ENCODE data around the gene CACNA1G.
A peak's percentile ranks its signal among the peaks of the same experiment; 100 is the strongest.

CACNA1G gene

GRCh38 chr17:50614471-50615051, 54.0 kb downstream of the CACNA1G start:
- no peak overlapping the region for H3K9ac ChIP-seq (ENCODE audit: low read depth, low read length, poor library complexity)
- no peak overlapping the region for H3K23ac ChIP-seq (ENCODE audit: low read depth, low read length, poor library complexity)
- H2BK120ac ChIP-seq (ENCODE audit: low read depth, low read length): no peak overlapping the region
- H3K4me2 ChIP-seq (ENCODE audit: insufficient read depth, low read length, poor library complexity, severe bottlenecking): no peak overlapping the region
- no peak overlapping the region for H3K27ac ChIP-seq (replicated peaks; ENCODE audit: low read length)
- no peak overlapping the region for H3K4me3 ChIP-seq (ENCODE audit: low read length in 2 of 2)
- WGBS, 2 donors (ENCODE audit: extremely low coverage in 2 of 2, insufficient read length in 2 of 2, insufficient replicate concordance in 1 of 2): no CpG with 5 or more reads among the region's 11 CpGs
- H2AFZ ChIP-seq (ENCODE audit: low read length): no peak overlapping the region
- peaks cover 0 to 3% (median 0%) of the 10 kb centered on the region in 3 experiments for H3K27me3 ChIP-seq (ENCODE audit: control insufficient read depth in 3 of 3, insufficient read depth in 3 of 3, low read depth in 1 of 3, low read length in 3 of 3)
- H4K8ac ChIP-seq (ENCODE audit: low read depth, low read length): no peak overlapping the region
- H2BK12ac ChIP-seq (ENCODE audit: low read length): peak overlapping the region; percentile 41
- no peak overlapping the region for H2BK15ac ChIP-seq (ENCODE audit: low read length)
- H2BK5ac ChIP-seq (ENCODE audit: low read length): no peak overlapping the region
- H4K91ac ChIP-seq (ENCODE audit: low read depth, low read length, poor library complexity): no peak overlapping the region
- no peaks in the 10 kb centered on the region for H3K36me3 ChIP-seq (replicated peaks in 1 of 2; ENCODE audit: control insufficient read depth in 2 of 2, insufficient read depth in 2 of 2, low read length in 2 of 2)
- H3K18ac ChIP-seq (ENCODE audit: low read length): peak overlapping the region; percentile 48
- no peaks in the 10 kb centered on the region for H3K79me1 ChIP-seq (ENCODE audit: low read depth, low read length)
- H3K4ac ChIP-seq (ENCODE audit: low read length): no peak overlapping the region
- H2AK5ac ChIP-seq (ENCODE audit: low read depth, low read length): peak overlapping the region; percentile 51
- no peaks in the 10 kb centered on the region for H3K9me3 ChIP-seq (replicated peaks in 1 of 2; ENCODE audit: control insufficient read depth in 2 of 2, insufficient read depth in 1 of 2, low read depth in 1 of 2, low read length in 2 of 2)
- H3K14ac ChIP-seq (ENCODE audit: low read length): no peak overlapping the region
- peaks cover 6 to 10% of the 10 kb centered on the region in 2 donors for H3K4me1 ChIP-seq (ENCODE audit: control insufficient read depth in 2 of 2, insufficient read depth in 1 of 2, low read depth in 1 of 2, low read length in 2 of 2)
- no peak for DNase-seq (ENCODE audit: low spot score)

GRCh38 chr17:50615828-50616227, 55.3 kb downstream of the CACNA1G start:
- H2BK15ac ChIP-seq (ENCODE audit: low read length): no peak overlapping the region
- no CpG with 5 or more reads among the region's 7 CpGs for WGBS, 2 donors (ENCODE audit: extremely low coverage in 2 of 2, insufficient read length in 2 of 2, insufficient replicate concordance in 1 of 2)
- H3K18ac ChIP-seq (ENCODE audit: low read length): no peak overlapping the region
- no peak overlapping the region for H3K4me3 ChIP-seq (ENCODE audit: low read length in 2 of 2)
- H3K23ac ChIP-seq (ENCODE audit: low read depth, low read length, poor library complexity): no peak overlapping the region
- peaks cover 8 to 14% of the 10 kb centered on the region in 2 donors for H3K4me1 ChIP-seq (ENCODE audit: control insufficient read depth in 2 of 2, insufficient read depth in 1 of 2, low read depth in 1 of 2, low read length in 2 of 2)
- H3K36me3 ChIP-seq (replicated peaks in 1 of 2; ENCODE audit: control insufficient read depth in 2 of 2, insufficient read depth in 2 of 2, low read length in 2 of 2): no peaks in the 10 kb centered on the region
- no peak overlapping the region for H3K14ac ChIP-seq (ENCODE audit: low read length)
- DNase-seq (ENCODE audit: low spot score): no peak
- no peak overlapping the region for H3K4me2 ChIP-seq (ENCODE audit: insufficient read depth, low read length, poor library complexity, severe bottlenecking)
- no peak overlapping the region for H2BK120ac ChIP-seq (ENCODE audit: low read depth, low read length)
- H3K79me1 ChIP-seq (ENCODE audit: low read depth, low read length): no peaks in the 10 kb centered on the region
- H2AK5ac ChIP-seq (ENCODE audit: low read depth, low read length): no peak overlapping the region
- no peak overlapping the region for H3K9ac ChIP-seq (ENCODE audit: low read depth, low read length, poor library complexity)
- H4K91ac ChIP-seq (ENCODE audit: low read depth, low read length, poor library complexity): no peak overlapping the region
- H4K8ac ChIP-seq (ENCODE audit: low read depth, low read length): no peak overlapping the region
- no peak overlapping the region for H2BK5ac ChIP-seq (ENCODE audit: low read length)
- no peak overlapping the region for H2AFZ ChIP-seq (ENCODE audit: low read length)
- peaks cover 0 to 6% (median 0%) of the 10 kb centered on the region in 3 experiments for H3K27me3 ChIP-seq (ENCODE audit: control insufficient read depth in 3 of 3, insufficient read depth in 3 of 3, low read depth in 1 of 3, low read length in 3 of 3)
- no peak overlapping the region for H3K4ac ChIP-seq (ENCODE audit: low read length)
- no peak overlapping the region for H3K27ac ChIP-seq (replicated peaks; ENCODE audit: low read length)
- no peaks in the 10 kb centered on the region for H3K9me3 ChIP-seq (replicated peaks in 1 of 2; ENCODE audit: control insufficient read depth in 2 of 2, insufficient read depth in 1 of 2, low read depth in 1 of 2, low read length in 2 of 2)
- no peak overlapping the region for H2BK12ac ChIP-seq (ENCODE audit: low read length)

GRCh38 chr17:50618300-50618699, 57.8 kb downstream of the CACNA1G start:
- WGBS, 2 donors (ENCODE audit: extremely low coverage in 2 of 2, insufficient read length in 2 of 2, insufficient replicate concordance in 1 of 2): no CpG with 5 or more reads among the region's 4 CpGs
- Histone ChIP-seq H2BK12ac (ENCODE audit: low read length) (no peak overlapping the region), H3K79me1 (ENCODE audit: low read depth, low read length) (no peaks in the 10 kb centered on the region), H4K8ac (ENCODE audit: low read depth, low read length) (no peak overlapping the region), H3K14ac (ENCODE audit: low read length) (no peak overlapping the region), H2AK5ac (ENCODE audit: low read depth, low read length) (no peak overlapping the region), H2AFZ (ENCODE audit: low read length) (no peak overlapping the region), H3K18ac (ENCODE audit: low read length) (no peak overlapping the region), H3K27me3 (ENCODE audit: control insufficient read depth in 3 of 3, insufficient read depth in 3 of 3, low read depth in 1 of 3, low read length in 3 of 3) (peaks cover 0 to 6% (median 2%) of the 10 kb centered on the region in 3 experiments), H3K9ac (ENCODE audit: low read depth, low read length, poor library complexity) (no peak overlapping the region), H3K4me3 (ENCODE audit: low read length in 2 of 2) (peak overlapping the region in 1 of 2 donors; percentile 48), H3K4me2 (ENCODE audit: insufficient read depth, low read length, poor library complexity, severe bottlenecking) (no peak overlapping the region), H3K4me1 (ENCODE audit: control insufficient read depth in 2 of 2, insufficient read depth in 1 of 2, low read depth in 1 of 2, low read length in 2 of 2) (peaks cover 20 to 24% of the 10 kb centered on the region in 2 donors), H3K23ac (ENCODE audit: low read depth, low read length, poor library complexity) (no peak overlapping the region), H2BK120ac (ENCODE audit: low read depth, low read length) (no peak overlapping the region), H3K4ac (ENCODE audit: low read length) (no peak overlapping the region), H2BK5ac (ENCODE audit: low read length) (no peak overlapping the region), H2BK15ac (ENCODE audit: low read length) (no peak overlapping the region), H4K91ac (ENCODE audit: low read depth, low read length, poor library complexity) (no peak overlapping the region), H3K36me3 (replicated peaks in 1 of 2; ENCODE audit: control insufficient read depth in 2 of 2, insufficient read depth in 2 of 2, low read length in 2 of 2) (no peaks in the 10 kb centered on the region), H3K27ac (replicated peaks; ENCODE audit: low read length) (no peak overlapping the region), H3K9me3 (replicated peaks in 1 of 2; ENCODE audit: control insufficient read depth in 2 of 2, insufficient read depth in 1 of 2, low read depth in 1 of 2, low read length in 2 of 2) (no peaks in the 10 kb centered on the region)
- DNase-seq (ENCODE audit: low spot score): no peak

GRCh38 chr17:50618941-50619340, 58.4 kb downstream of the CACNA1G start:
- Histone ChIP-seq H2AK5ac (ENCODE audit: low read depth, low read length) (peak overlapping the region; percentile 72), H3K14ac (ENCODE audit: low read length) (no peak overlapping the region), H2BK12ac (ENCODE audit: low read length) (peak overlapping the region; percentile 88), H2BK5ac (ENCODE audit: low read length) (no peak overlapping the region), H3K4me1 (ENCODE audit: control insufficient read depth in 2 of 2, insufficient read depth in 1 of 2, low read depth in 1 of 2, low read length in 2 of 2) (peaks cover 25 to 27% of the 10 kb centered on the region in 2 donors), H3K9me3 (replicated peaks in 1 of 2; ENCODE audit: control insufficient read depth in 2 of 2, insufficient read depth in 1 of 2, low read depth in 1 of 2, low read length in 2 of 2) (no peaks in the 10 kb centered on the region), H2AFZ (ENCODE audit: low read length) (no peak overlapping the region), H2BK120ac (ENCODE audit: low read depth, low read length) (no peak overlapping the region), H3K36me3 (replicated peaks in 1 of 2; ENCODE audit: control insufficient read depth in 2 of 2, insufficient read depth in 2 of 2, low read length in 2 of 2) (no peaks in the 10 kb centered on the region), H3K4ac (ENCODE audit: low read length) (peak overlapping the region; percentile 10), H3K4me2 (ENCODE audit: insufficient read depth, low read length, poor library complexity, severe bottlenecking) (no peak overlapping the region), H2BK15ac (ENCODE audit: low read length) (peak overlapping the region; percentile 62), H3K18ac (ENCODE audit: low read length) (peak overlapping the region; percentile 70), H3K9ac (ENCODE audit: low read depth, low read length, poor library complexity) (no peak overlapping the region), H4K91ac (ENCODE audit: low read depth, low read length, poor library complexity) (no peak overlapping the region), H3K79me1 (ENCODE audit: low read depth, low read length) (no peaks in the 10 kb centered on the region), H4K8ac (ENCODE audit: low read depth, low read length) (no peak overlapping the region), H3K4me3 (ENCODE audit: low read length in 2 of 2) (peak overlapping the region in 1 of 2 donors; percentile 26), H3K23ac (ENCODE audit: low read depth, low read length, poor library complexity) (peak overlapping the region; percentile 59), H3K27me3 (ENCODE audit: control insufficient read depth in 3 of 3, insufficient read depth in 3 of 3, low read depth in 1 of 3, low read length in 3 of 3) (peaks cover 0 to 6% (median 2%) of the 10 kb centered on the region in 3 experiments), H3K27ac (replicated peaks; ENCODE audit: low read length) (no peak overlapping the region)
- DNase-seq (ENCODE audit: low spot score): no peak
- whole genome bisulfite sequencing, 2 donors (ENCODE audit: extremely low coverage in 2 of 2, insufficient read length in 2 of 2, insufficient replicate concordance in 1 of 2): no CpG with 5 or more reads among the region's 11 CpGs

Measured in neuronal stem cell (in vitro differentiated cells).